AG10803 (cell line): Measurements from ENCODE around the gene TREML4.

Experiments
- DNase-seq: peaks from one replicate; pipeline ENCODE4 v3.0.0; 2010; ENCODE audit warnings: low read depth
- H3K4me3 ChIP-seq: 2 replicates; pipeline ENCODE4 v1.5.1; 2011; ENCODE audit warnings: mild to moderate bottlenecking, low read length, control low read depth
- TF ChIP-seq, protein P1 (sequence below): conservative IDR thresholded peaks from 2 replicates; pipeline ENCODE4 v1.5.1; 2011; ENCODE audit warnings: mild to moderate bottlenecking, low read length, control low read depth, inconsistent platforms

The TREML4 gene

DNA sequence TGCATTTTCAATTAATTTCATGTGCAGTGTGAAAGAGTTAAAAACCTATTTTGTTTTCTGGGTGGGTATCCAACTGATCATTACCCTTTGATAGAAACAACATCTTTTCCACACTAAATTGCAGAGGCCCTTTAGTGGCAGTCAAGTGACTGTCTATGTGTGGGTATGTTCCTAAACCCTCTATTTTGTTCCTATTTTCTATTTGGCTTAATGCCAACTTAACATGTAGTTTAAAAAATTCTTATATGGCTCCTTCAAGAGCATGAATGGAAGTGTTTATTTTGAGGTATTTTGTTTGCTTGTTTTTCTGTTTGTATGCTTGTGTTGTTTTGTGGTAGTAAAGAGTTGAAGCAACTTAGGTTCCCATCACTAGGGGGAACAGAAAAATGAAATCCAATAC lies 38.4 kb downstream of the TREML4 start:
- no peak for DNase-seq
- H3K4me3 ChIP-seq: no peak overlapping the region
- TF ChIP-seq, protein P1, sequence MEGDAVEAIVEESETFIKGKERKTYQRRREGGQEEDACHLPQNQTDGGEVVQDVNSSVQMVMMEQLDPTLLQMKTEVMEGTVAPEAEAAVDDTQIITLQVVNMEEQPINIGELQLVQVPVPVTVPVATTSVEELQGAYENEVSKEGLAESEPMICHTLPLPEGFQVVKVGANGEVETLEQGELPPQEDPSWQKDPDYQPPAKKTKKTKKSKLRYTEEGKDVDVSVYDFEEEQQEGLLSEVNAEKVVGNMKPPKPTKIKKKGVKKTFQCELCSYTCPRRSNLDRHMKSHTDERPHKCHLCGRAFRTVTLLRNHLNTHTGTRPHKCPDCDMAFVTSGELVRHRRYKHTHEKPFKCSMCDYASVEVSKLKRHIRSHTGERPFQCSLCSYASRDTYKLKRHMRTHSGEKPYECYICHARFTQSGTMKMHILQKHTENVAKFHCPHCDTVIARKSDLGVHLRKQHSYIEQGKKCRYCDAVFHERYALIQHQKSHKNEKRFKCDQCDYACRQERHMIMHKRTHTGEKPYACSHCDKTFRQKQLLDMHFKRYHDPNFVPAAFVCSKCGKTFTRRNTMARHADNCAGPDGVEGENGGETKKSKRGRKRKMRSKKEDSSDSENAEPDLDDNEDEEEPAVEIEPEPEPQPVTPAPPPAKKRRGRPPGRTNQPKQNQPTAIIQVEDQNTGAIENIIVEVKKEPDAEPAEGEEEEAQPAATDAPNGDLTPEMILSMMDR: no peak

DNA sequence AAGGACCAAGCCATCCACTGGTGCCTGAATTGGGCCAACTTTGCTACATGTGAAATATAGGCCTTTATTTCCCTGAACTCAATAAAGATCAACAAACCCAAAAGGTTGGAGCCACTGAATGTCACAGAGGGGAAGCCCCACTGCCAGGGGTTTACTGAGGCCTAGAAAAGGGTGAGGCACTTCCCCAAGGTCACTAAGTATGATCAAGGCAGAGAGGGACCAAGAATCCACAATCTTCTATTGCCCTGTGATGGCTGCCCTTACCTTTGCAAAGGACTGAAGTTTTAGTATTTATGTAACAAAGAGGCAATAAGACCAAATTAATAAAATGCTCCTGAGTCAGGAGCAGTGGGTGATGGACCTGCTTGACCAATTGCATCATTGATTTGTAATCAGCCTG lies 40.3 kb downstream of the TREML4 start:
- H3K4me3 ChIP-seq: no peak overlapping the region
- DNase-seq: no peak
- TF ChIP-seq, protein P1: no peak

DNA sequence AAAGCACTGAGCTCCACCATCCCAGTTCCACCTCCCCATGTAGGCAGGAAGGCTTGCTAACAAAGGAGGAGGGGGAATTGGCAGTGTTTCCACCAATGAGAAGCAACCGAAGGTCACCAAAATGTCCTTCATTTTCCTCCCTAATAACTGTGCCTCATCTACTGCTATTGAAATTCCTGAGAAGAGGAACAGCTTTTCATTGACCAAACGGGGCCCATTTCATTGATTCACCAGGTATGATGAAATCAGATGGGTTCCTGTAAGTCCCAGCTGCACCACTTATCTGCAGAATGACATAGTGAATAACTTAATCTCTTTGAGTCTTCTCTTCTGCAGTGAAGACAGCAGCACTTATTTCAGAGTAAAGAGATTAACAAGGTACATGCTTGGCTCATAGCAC lies 41.0 kb downstream of the TREML4 start:
- TF ChIP-seq, protein P1: no peak
- no peak for DNase-seq
- H3K4me3 ChIP-seq: no peak overlapping the region

DNA sequence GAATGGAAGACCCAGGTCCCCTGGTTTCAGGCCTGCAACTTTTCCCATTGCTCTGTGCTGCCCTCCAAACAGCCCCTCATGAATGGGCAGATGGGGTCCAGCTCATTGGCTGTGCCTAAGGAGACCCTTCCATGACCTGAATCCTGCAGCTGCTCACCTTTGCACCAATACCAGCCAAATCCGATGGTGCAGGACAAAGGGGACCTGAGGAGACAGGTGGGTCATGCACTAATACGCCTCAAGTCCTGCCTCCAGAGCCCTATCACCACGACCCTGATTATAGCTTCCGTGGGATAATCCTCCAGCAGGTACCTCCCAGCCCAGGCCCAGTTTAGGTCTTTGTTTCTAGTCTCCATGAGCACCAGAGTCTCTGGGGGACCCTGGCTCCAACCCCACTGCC lies 41.6 kb downstream of the TREML4 start:
- DNase-seq: no peak
- no peak overlapping the region for H3K4me3 ChIP-seq
- TF ChIP-seq, protein P1: no peak

DNA sequence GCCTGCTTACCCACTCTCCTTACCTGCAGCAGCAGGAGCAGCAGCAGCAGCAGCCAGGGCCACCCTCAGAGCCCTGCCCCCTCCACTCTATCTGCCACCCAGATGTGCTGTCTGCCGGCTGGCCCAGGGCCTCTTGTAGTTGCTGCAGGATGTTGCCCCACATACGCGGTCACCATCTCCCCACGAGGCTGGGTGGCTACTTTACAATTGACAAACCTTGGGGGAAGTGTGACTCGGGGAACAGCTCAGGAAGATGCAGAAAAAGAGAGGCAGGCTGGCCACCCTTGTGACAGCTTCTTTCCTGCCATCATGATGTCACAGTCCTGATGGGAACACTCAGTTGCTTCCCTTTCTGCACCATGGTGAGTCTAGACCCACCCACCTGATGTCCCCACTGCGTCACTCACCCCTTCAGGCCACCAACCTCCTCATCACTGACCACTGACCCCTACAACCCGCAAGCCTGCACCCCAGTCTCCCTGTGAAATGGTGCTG lies 43.8 kb downstream of the TREML4 start:
- H3K4me3 ChIP-seq: no peak overlapping the region
- DNase-seq: no peak
- TF ChIP-seq, protein P1: no peak

DNA sequence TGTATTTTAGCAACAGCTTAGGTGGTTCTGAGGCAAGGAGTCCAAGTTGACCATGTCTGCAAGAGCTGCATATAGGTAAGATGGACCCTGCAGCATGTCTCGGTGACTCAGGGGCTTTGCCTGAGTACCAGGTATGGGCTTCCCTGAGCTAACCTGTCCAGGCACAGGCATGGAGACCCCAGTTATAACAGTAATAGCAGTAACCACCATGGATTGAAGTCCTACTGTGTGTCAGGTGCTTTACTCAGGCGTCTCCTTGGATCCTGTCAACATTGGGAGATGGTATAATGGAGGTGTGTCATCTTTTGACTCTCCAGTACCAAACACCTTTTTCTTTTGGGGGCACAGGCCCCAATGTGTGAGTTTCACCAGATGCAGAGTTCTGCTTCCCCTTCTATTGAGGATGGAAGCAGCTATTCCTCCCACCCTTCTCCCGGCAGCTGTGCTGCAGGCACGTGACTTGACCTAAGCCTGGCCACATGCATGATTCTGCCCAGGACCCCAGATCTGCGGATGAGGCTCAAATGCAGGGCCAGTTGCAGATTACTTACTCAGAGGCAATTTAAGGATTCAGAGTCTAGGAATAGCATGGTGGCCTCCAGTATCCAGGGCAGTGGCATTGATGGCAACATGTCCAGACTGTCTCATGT lies 44.6 kb downstream of the TREML4 start:
- DNase-seq: no peak

DNA sequence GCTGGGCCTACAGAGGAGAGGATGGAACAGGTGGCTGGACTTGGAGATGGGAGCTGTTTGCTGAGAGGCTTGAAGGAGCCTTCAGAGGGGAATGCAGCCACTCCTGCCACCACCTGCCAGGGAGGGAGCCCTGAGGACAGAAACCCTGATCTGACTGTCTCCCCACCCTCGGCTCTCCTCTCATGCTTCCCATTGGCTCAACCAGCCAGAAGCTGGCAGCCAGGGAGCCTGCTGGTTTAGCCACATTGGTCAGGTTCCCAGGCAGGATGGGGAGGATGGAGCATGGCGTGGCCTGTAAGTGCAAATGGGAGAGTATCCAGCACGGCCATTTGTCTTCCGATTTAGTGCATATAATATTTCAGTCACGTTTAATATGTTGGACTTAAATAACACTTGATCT lies 45.6 kb downstream of the TREML4 start:
- H3K4me3 ChIP-seq: no peak overlapping the region
- TF ChIP-seq, protein P1: no peak
- DNase-seq: no peak

More for the DNA sequence above, 44.6 kb downstream of the TREML4 start:
- no peak overlapping the region for H3K4me3 ChIP-seq
- TF ChIP-seq, protein P1: no peak
